Measurements from ENCODE around the gene BCL11B.

BCL11B gene

DNA sequence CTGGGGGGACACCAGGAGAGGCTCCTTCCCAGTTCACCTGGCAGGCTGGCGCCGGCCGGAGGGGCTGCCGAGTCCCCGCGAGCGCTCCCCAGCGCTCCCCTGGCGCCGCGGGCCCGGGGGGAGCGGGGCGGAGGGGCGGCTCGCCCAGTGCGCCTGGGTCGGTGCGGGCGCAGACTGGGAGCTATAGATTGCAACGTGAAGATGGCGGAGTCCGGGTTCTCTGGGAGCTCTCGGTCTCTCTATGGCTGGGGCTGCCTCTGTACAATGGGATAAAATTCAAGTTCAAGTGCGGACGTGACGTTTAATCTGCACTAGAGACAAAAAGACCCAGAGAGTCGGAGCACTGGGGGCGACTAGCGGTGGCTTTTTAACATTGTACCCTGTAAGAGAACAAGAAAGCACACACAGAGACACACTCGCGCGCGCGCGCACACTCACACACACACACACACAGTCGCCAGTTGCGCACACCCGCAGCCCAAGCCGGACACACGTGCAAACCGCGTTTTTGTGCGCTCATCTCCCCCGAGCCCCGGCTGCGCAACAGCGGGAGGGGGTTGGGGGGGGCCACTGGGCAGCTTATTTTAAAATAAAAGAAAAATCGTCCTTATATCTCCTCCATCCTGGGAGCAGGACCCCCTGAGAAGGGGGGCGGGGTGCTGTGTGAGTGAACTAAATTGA lies at the start of gene BCL11B:
Gene BCL11B (minus strand): TSS at position 247 of the 681 bp plus-strand sequence. CDS start 979 bp downstream, outside the sequence.
- Histone ChIP-seq H3K36me3 (ENCODE audit: insufficient read depth, low read length) (no peaks in the 10 kb centered on the region), H3K4me1 (ENCODE audit: insufficient read depth, low read length) (peaks cover 9% of the 10 kb centered on the region; the same call in 1 of the 2 replicates), H3K9me3 (ENCODE audit: control insufficient read depth, insufficient read depth, low read length) (no peaks in the 10 kb centered on the region), H3K9ac (ENCODE audit: low read depth, low read length) (peak within 1 kb of the TSS; percentile 62)

DNA sequence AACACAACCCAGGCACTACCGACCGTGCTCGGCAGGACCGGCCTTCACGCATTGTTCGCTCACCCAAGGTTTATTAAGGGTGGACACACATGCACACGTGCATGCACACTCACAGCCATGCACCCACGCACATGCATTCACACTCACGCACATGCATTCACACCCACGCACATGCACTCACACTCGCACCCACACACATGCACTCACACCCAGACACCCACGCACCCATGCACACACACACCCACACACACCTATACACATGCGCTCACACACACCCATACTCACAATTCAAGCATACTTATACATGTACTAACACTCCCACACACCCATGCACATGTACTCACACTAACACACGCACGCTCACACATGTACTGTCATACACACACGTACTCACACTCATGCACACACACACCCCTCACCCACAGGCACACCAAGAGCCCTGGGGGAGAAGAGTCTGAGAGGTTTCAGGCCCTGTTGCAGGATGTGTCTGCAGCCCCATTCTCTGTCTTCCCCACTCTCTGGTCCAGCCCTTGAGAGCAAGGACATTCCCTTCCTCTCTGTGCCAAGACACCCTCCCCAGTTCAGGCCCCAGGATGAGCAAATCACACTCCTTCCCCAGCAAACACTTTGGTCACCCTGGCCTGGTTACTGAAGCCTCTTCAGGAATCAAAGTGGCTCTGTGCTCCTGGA lies 49.4 kb upstream of the BCL11B start:
- Histone ChIP-seq H3K36me3 (ENCODE audit: insufficient read depth, low read length) (no peaks in the 10 kb centered on the region), H3K9ac (ENCODE audit: low read depth, low read length) (no peak overlapping the region), H3K9me3 (ENCODE audit: control insufficient read depth, insufficient read depth, low read length) (no peaks in the 10 kb centered on the region), H3K4me1 (ENCODE audit: insufficient read depth, low read length) (peaks cover 3% of the 10 kb centered on the region)

DNA sequence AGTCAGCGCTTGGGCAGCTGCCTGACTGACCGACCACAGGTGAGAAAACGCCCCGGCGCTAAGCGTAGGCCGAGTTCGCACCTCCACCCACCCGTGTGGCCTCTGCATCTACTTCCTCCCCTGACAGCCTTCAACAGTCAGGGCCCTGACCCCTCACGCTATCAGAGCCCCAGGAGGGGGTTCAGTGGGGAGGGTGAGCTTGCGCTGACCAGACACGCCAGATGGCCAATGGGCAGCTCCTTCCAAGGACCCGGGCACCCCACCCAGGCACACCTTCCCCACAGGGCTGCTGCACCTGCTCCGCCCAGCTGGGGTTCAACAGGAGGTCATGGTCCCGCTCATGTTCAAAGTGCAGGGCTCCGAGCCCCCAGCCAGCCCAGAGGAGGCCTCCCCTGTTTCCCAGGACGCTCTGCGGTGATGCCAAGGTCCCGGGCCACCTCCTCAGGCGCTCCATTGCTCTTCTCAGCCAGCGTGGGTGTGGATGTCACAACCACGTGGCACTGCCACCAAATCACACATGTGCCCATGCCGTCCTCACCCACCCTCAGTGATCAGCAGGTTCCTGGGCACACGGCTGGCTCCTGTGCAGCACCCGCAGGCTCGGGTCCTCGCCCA lies 48.7 kb upstream of the BCL11B start:
- H3K4me1 ChIP-seq (ENCODE audit: insufficient read depth, low read length): peaks cover 3% of the 10 kb centered on the region
- H3K36me3 ChIP-seq (ENCODE audit: insufficient read depth, low read length): no peaks in the 10 kb centered on the region
- H3K9me3 ChIP-seq (ENCODE audit: control insufficient read depth, insufficient read depth, low read length): no peaks in the 10 kb centered on the region
- H3K9ac ChIP-seq (ENCODE audit: low read depth, low read length): no peak overlapping the region

DNA sequence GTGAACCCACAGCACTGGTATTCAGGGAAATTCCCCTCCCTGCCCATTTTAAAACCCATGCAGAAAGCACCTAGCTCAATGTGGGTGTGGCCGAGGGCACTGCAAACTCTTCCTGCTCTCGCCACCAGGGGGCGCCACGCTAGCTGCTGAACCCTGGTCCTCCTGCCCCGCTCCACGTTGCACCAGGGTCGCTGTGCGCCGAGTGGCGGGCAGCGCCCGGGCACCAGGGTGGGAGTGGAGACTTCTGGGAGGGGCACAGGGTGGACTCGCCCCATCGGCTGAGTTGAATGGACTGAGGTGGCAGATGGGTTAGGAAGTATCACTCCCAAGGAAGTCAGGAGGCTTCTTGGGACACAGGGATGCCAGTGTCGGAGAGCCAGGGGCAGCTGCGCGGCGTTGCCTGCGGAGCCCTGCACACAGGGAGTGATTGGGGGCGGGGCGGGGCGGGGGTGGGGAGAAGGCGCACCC lies 48.1 kb upstream of the BCL11B start:
- peaks cover 3% of the 10 kb centered on the region for H3K4me1 ChIP-seq (ENCODE audit: insufficient read depth, low read length)
- H3K9ac ChIP-seq (ENCODE audit: low read depth, low read length): peak overlapping the region; percentile 12; the same call in 1 of the 2 replicates
- no peaks in the 10 kb centered on the region for H3K9me3 ChIP-seq (ENCODE audit: control insufficient read depth, insufficient read depth, low read length)
- H3K36me3 ChIP-seq (ENCODE audit: insufficient read depth, low read length): no peaks in the 10 kb centered on the region

DNA sequence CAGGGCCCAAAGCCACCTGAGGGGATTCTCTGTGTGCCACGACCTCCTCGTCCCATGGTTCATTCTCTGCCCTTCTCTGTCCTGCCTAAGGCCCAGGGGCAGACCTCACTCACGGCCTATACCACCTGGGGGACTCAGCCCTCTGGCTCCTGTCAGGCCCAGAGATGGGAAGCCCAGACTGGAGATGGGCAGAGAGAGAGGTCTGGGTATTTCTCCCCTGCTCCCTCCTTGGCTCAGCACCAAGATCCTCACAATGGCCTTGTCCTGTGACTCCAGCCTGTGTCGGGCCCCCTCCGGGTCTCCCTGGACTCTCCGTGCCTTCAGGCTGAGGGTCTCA lies 46.9 kb upstream of the BCL11B start:
- no peak overlapping the region for H3K9ac ChIP-seq (ENCODE audit: low read depth, low read length)
- no peaks in the 10 kb centered on the region for H3K36me3 ChIP-seq (ENCODE audit: insufficient read depth, low read length)
- H3K9me3 ChIP-seq (ENCODE audit: control insufficient read depth, insufficient read depth, low read length): no peaks in the 10 kb centered on the region
- H3K4me1 ChIP-seq (ENCODE audit: insufficient read depth, low read length): peaks cover 8% of the 10 kb centered on the region

DNA sequence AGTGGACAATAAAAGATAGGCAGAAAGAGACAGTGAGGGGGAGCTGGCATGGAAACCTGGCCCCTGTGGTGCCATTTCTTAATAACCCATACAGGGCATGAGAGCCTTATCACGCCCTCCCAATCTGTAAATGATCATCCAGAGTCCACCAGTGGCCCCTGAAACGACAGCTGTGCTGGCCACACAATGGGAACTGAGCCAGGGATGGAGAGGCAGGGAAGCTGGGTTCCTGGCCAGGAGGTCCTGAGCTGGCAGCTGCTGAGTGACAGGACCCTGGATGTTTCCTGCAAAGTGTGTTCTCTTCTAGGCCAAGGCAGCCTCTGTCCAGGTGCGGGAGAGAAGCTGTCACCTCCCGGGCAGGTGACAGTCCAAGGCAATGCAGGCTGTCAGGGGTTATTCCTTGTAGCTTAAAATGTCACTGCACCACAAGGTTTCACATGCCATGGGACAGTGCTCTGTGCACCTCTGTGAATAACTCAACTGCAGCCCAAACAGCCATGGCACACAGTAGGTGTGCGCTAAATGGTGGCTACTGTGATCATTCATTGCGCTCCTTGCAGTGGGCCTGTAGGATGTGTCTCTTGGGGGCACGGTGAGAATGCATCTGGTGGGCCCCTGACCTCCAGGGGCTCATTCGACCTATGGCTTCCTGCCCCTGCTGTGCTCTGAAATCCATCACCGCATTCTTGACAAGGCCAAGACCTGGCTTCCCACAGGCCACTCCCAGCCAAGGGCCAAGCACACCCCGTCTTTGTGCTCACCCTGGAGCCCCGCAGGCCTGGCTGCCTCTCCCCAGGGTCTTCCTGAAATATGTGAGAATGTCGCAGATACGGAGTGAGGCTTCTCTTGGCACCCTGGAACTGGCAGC lies 46.3 kb upstream of the BCL11B start:
- H3K36me3 ChIP-seq (ENCODE audit: insufficient read depth, low read length): no peaks in the 10 kb centered on the region
- peaks cover 8% of the 10 kb centered on the region for H3K4me1 ChIP-seq (ENCODE audit: insufficient read depth, low read length)
- no peaks in the 10 kb centered on the region for H3K9me3 ChIP-seq (ENCODE audit: control insufficient read depth, insufficient read depth, low read length)
- H3K9ac ChIP-seq (ENCODE audit: low read depth, low read length): no peak overlapping the region

DNA sequence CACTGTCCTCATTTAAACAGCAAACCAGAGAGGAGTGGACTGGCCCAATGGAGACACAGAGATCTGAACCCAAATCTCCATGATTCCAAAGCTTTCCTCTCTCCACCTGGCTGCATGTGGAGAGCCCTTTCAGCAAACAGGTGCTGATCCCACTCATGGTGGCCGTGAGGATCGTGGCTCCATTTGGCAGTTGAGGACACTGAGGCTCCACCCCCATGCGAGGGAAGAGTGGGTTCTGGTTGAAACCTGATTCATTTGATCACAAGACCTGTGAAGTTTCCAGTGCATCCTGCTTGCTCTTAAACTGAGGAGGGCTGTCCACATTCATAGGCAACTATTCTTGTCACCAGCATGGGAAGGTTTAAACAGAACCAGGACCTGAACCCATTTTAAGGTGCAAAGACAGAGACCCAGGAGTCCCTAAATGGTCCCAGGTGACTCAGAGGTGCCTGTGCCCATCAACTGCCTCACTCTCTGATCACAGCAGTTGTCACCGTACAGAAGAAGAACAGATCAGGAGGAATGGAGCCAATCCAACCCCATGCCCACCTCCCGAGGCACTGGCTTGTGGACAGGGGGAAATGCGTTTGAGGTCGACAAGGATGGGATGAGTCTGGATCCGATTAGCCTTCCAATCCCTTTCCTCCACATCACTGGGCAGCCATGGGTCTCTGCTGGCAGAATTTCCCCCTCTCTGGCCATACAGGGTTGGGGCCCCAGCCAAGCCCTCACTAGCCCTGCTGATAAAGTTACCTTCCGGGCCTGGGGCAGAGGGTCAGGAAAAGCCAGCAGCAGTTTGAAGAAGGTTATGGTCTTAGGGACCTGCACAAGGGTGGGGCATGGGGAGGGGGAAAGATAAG lies 45.5 kb upstream of the BCL11B start:
- Histone ChIP-seq H3K9ac (ENCODE audit: low read depth, low read length) (no peak overlapping the region), H3K4me1 (ENCODE audit: insufficient read depth, low read length) (peaks cover 8% of the 10 kb centered on the region), H3K36me3 (ENCODE audit: insufficient read depth, low read length) (no peaks in the 10 kb centered on the region)

DNA sequence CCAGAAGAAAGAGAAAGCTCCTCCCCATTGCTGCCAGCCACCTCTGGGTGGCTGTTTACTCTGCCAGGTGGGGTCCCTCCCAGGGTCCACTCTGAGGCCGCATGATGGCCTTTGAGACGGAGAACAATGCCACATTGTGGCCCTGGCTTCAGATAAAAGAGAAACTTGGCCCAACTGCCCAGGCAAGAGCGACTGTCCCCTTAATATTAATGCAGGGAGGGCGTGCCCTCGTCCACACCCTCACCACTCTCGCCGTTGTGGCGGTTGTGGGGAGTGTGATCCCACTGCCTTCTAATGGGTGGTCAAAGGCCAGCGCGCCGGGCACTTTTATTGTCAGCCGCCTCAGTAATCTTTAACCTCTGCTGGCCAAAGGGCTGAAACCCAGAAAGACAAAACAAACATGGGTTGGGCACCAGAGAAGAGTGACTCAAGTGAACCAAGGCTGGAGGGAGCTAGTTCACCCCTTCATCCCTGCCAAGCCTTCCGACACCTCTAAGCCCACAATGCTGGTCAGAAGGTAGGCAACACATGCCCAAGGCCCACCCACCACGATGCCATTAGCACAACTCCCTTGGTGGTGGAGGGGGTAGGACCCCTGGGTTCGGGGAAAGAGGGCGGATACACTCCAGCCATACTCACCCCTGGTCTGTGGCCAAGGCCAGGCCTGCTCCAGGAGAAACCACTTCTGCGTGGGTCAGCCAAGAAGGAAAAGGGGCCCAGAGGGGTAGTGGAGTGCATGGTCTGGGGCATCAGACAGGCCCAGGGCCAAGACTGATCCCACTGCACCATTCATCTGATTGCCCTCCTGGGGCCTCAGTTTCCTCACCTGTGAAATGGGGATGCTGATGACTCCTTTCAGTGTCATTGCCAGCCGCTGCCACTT lies 44.5 kb upstream of the BCL11B start:
- no peaks in the 10 kb centered on the region for H3K36me3 ChIP-seq (ENCODE audit: insufficient read depth, low read length)
- peaks cover 8% of the 10 kb centered on the region for H3K4me1 ChIP-seq (ENCODE audit: insufficient read depth, low read length)

More for the DNA sequence above, 45.5 kb upstream of the BCL11B start:
- no peaks in the 10 kb centered on the region for H3K9me3 ChIP-seq (ENCODE audit: control insufficient read depth, insufficient read depth, low read length)

DNA sequence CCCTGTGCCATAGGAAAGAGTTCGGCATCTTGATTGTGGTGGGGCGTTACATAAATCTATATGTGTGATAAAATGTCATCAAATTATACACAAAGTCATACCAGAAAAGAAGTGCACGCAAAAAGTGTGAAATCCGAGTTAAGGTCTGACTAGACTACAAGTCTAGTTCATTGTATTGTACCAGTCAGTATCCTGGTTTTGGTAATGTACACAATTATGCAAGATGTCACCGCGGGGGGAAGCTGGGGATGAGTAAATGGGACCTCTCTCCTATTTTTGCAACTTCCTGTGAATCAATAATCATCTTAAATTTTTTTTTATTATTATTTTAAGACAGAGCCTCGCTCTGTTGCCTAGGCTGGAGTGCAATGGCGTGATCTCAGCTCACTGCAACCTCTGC lies 43.2 kb upstream of the BCL11B start:
- Histone ChIP-seq H3K4me1 (ENCODE audit: insufficient read depth, low read length) (peaks cover 8% of the 10 kb centered on the region), H3K9me3 (ENCODE audit: control insufficient read depth, insufficient read depth, low read length) (no peaks in the 10 kb centered on the region), H3K36me3 (ENCODE audit: insufficient read depth, low read length) (no peaks in the 10 kb centered on the region), H3K9ac (ENCODE audit: low read depth, low read length) (no peak overlapping the region)

More for the DNA sequence above, 44.5 kb upstream of the BCL11B start:
- Histone ChIP-seq H3K9ac (ENCODE audit: low read depth, low read length) (no peak overlapping the region), H3K9me3 (ENCODE audit: control insufficient read depth, insufficient read depth, low read length) (no peaks in the 10 kb centered on the region)

DNA sequence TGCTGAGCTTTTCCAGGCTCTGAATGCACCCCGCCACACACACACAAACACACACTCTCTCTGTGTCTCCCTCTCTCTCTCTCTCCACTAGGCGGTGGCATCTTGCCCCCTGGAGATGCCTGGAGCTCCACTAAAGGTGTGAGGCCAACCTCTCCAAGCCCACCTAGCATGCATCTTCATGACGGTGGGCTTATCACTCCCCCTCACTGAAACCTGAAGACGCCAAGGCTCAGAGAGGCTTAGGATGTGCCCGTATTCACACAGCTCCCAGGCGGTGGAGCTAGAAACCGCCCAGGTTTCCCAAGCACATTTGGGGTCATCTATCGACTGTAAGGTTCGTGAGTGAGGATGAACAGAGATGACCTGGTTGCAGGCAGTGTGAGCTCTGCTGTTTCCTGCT lies 42.6 kb upstream of the BCL11B start:
- H3K36me3 ChIP-seq (ENCODE audit: insufficient read depth, low read length): no peaks in the 10 kb centered on the region
- H3K9me3 ChIP-seq (ENCODE audit: control insufficient read depth, insufficient read depth, low read length): no peaks in the 10 kb centered on the region
- H3K4me1 ChIP-seq (ENCODE audit: insufficient read depth, low read length): peaks cover 8% of the 10 kb centered on the region
- no peak overlapping the region for H3K9ac ChIP-seq (ENCODE audit: low read depth, low read length)

DNA sequence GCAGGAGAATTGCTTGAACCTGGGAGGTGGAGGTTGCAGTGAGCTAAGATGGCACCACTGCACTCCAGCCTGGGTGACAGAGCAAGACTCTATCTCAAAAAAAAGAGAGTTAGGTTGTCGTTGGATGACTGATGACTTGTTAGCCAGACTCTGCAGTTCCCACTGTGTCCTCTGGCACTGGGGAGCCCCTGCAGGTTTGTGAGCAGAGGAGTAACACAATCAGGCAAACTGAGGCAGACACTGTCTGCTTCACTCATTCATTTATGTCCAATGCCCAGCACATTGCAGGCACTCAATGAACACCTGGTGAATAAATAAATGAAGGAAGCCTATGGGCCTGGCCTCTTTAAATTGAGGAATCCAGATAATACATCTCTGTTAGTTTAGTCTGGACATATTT lies 41.2 kb upstream of the BCL11B start:
- H3K4me1 ChIP-seq (ENCODE audit: insufficient read depth, low read length): peaks cover 5% of the 10 kb centered on the region
- H3K9ac ChIP-seq (ENCODE audit: low read depth, low read length): no peak overlapping the region
- H3K9me3 ChIP-seq (ENCODE audit: control insufficient read depth, insufficient read depth, low read length): no peaks in the 10 kb centered on the region
- H3K36me3 ChIP-seq (ENCODE audit: insufficient read depth, low read length): no peaks in the 10 kb centered on the region

DNA sequence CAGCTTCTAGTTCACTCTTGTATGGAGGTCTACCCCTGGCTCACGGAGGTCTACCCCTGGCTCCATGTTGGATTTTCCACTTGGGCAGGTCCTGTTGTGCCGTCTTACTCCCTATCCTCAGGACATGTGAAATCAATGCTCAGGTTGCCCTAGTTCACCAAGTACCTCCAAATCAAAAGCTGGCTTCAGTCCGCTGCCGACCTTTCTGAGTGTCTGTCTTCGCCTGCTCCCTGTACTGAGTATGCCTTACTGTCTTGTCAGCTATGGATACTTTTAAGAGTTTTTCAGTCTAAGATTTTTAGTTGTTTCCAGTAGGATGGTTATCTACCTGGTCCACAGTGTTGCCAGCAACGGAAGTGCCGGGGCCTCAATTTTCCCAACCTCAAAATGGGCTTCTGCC lies 40.1 kb upstream of the BCL11B start:
- Histone ChIP-seq H3K9me3 (ENCODE audit: control insufficient read depth, insufficient read depth, low read length) (no peaks in the 10 kb centered on the region), H3K4me1 (ENCODE audit: insufficient read depth, low read length) (0 out of 2 replicates have a peak, but pooled peaks cover 4% of the 10 kb centered on the region), H3K9ac (ENCODE audit: low read depth, low read length) (no peak overlapping the region), H3K36me3 (ENCODE audit: insufficient read depth, low read length) (no peaks in the 10 kb centered on the region)

Measured in ES-I3 (cell line).